Common myeloid progenitor, CD34-positive (primary cell): Measurements from ENCODE around the gene GPN1.

Experiments used
- CTCF ChIA-PET: fragments of 350-600 bp; sonication (Branson Sonifier 250); formaldehyde crosslinking; loops from one replicate; lab custom pipeline; 2021; ENCODE audit warnings: antibody characterized with exemption; lab: Charles Lee
- POLR2A ChIA-PET: fragments of 350-600 bp; sonication (Branson Sonifier 250); formaldehyde crosslinking; loops from one replicate; lab custom pipeline; 2021; ENCODE audit warnings: antibody characterized with exemption; lab: Charles Lee
- DNase-seq, 3 donors: peaks; one replicate each; pipeline versions ENCODE4 v3.0.0 to v3.0.0-alpha.2; 2013
- H3K27ac ChIP-seq, 2 experiments: 1 replicate in 1 of 2; 2 replicates in 1 of 2; pipeline ENCODE4 v1.7.0; 2013; ENCODE audit warnings: inconsistent platforms in 2 of 2, low read length in 2 of 2, mild to moderate bottlenecking in 2 of 2, low read depth in 1 of 2, moderate library complexity in 1 of 2; ENCODE audit not compliant: severe bottlenecking in 2 of 2, insufficient read depth in 1 of 2, poor library complexity in 1 of 2
- H3K27me3 ChIP-seq, 5 experiments: replicated peaks in 2 of 5; 1 replicate in 3 of 5; 2 replicates in 2 of 5; pipeline versions ENCODE4 v1.6.1 to v1.7.0; 2013; ENCODE audit warnings: low read length in 4 of 5, mild to moderate bottlenecking in 2 of 5, moderate library complexity in 2 of 5, inconsistent platforms in 1 of 5; ENCODE audit not compliant: insufficient read depth in 5 of 5, control insufficient read depth in 4 of 5
- H3K36me3 ChIP-seq, 4 experiments: 1 replicate in 2 of 4; 2 replicates in 2 of 4; pipeline versions ENCODE4 v1.6.1 to v1.7.0; 2013; ENCODE audit warnings: low read length in 3 of 4, control low read depth in 1 of 4, mild to moderate bottlenecking in 1 of 4; ENCODE audit not compliant: control insufficient read depth in 4 of 4, insufficient read depth in 4 of 4
- H3K4me1 ChIP-seq, 4 experiments: 1 replicate in 3 of 4; 2 replicates in 1 of 4; pipeline versions ENCODE4 v1.6.1 to v1.7.1; 2013; ENCODE audit warnings: low read length in 3 of 4, mild to moderate bottlenecking in 3 of 4, control low read depth in 1 of 4, inconsistent platforms in 1 of 4, moderate library complexity in 1 of 4; ENCODE audit not compliant: control insufficient read depth in 4 of 4, insufficient read depth in 4 of 4; ENCODE audit errors: control extremely low read depth in 1 of 4
- H3K4me3 ChIP-seq, 7 experiments: 1 replicate in 4 of 7; 2 replicates in 3 of 7; pipeline versions ENCODE4 v1.5.1 to v1.7.0; 2013; ENCODE audit warnings: mild to moderate bottlenecking in 7 of 7, low read length in 6 of 7, moderate library complexity in 6 of 7, inconsistent platforms in 2 of 7, low read depth in 2 of 7, control low read depth in 1 of 7; ENCODE audit not compliant: insufficient read depth in 4 of 7, control insufficient read depth in 1 of 7; ENCODE audit errors: extremely low read depth in 1 of 7
- H3K9me3 ChIP-seq, 5 experiments: 1 replicate in 4 of 5; 2 replicates in 1 of 5; pipeline versions ENCODE4 v1.6.1 to v1.7.1; 2013; ENCODE audit warnings: low read length in 4 of 5, mild to moderate bottlenecking in 2 of 5, inconsistent platforms in 1 of 5, low read depth in 1 of 5, moderate library complexity in 1 of 5; ENCODE audit not compliant: control insufficient read depth in 4 of 5, insufficient read depth in 2 of 5; ENCODE audit errors: control extremely low read depth in 1 of 5
- WGBS: methylation state at CpG from one replicate; pipeline ENCODE4 v1.1.5; 2013; ENCODE audit not compliant: insufficient coverage; 5-methylcytosine and 5-hydroxymethylcytosine counted together

GPN1 gene

DNA sequence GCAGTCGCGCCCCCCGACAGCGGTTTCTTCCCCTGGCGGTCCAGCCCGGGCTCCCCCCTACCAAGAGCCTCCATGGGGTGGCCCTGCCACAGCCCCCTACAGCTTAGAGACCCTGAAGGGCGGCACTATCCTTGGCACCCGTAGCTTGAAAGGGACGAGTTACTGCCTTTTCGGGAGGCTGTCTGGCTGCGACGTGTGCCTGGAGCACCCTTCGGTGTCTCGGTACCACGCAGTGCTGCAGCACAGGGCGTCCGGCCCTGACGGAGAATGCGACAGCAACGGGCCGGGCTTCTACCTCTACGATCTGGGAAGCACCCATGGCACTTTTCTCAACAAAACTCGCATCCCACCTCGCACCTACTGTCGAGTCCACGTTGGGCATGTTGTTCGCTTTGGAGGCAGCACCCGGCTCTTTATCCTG, 35.3 kb downstream of the GPN1 start:
- H3K27ac ChIP-seq, result peak overlapping the region; percentile 94 to 96
- H3K4me3 ChIP-seq, result peak overlapping the region; percentile 82 to 99 (median 92)
- peaks cover 14 to 41% (median 35%) of the 10 kb centered on the region in 4 experiments for H3K36me3 ChIP-seq
- 6% methylated on average over 26 of the region's 28 CpGs for WGBS
- peaks cover 12 to 35% (median 25%) of the 10 kb centered on the region in 4 experiments for H3K4me1 ChIP-seq
- H3K27me3 ChIP-seq, result no peaks in the 10 kb centered on the region
- no peaks in the 10 kb centered on the region for H3K9me3 ChIP-seq
- ChIA-PET POLR2A (no interaction called here), CTCF (interaction anchor here (0.8 to 7.3 kb wide), 5 partner anchors 9 to 932 kb away, joined by 3 to 57 read pairs (median 5); no protein-coding TSS in a partner anchor)
- DNase-seq, result no peak

DNA sequence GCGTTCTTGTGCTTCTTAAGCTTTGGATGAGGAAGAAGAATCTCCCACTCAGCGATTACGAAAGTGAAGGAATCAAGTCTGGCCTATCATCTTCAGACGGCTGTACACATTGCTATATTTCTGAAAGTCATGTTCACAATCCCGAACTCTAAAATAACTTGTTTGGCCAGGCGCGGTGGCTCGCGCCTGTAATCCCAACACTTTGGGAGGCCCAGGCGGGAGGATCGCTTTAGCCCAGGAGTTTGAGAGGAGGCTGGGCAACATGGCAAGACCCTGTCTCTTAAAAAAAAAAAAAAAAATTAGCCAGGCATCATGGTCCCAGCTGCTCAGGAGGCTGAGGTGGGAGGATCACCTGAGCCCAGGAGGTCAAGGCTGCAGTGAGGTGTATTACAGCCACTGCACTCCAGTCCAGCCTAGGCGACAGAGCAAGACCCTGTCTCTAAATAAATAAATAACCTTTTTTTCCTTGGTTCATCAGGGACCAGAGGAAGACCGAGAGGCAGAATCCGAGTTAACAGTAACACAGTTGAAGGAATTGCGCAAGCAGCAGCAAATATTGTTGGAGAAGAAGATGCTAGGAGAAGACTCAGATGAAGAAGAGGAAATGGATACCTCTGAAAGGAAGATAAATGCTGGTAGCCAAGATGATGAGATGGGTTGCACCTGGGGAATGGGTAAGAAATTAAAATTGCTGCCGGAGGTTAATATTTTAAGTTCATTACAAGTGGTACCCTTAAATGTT, 35.9 kb downstream of the GPN1 start:
- CTCF ChIA-PET, result interaction anchor here (1.3 to 7.3 kb wide), 3 partner anchors 9 to 18 kb away, joined by 3 to 57 read pairs (median 6); no protein-coding TSS in a partner anchor
- Histone ChIP-seq H3K36me3 (peaks cover 15 to 40% (median 36%) of the 10 kb centered on the region in 4 experiments), H3K27me3 (no peaks in the 10 kb centered on the region), H3K27ac (peak overlapping the region in 1 of 2 experiments; percentile 96), H3K4me3 (peak overlapping the region; percentile 82 to 99 (median 92)), H3K9me3 (no peaks in the 10 kb centered on the region), H3K4me1 (peaks cover 12 to 35% (median 25%) of the 10 kb centered on the region in 4 experiments)
- no peak for DNase-seq
- WGBS, result 94% methylated on average over 14 of the region's 16 CpGs
- POLR2A ChIA-PET, result no interaction called here

DNA sequence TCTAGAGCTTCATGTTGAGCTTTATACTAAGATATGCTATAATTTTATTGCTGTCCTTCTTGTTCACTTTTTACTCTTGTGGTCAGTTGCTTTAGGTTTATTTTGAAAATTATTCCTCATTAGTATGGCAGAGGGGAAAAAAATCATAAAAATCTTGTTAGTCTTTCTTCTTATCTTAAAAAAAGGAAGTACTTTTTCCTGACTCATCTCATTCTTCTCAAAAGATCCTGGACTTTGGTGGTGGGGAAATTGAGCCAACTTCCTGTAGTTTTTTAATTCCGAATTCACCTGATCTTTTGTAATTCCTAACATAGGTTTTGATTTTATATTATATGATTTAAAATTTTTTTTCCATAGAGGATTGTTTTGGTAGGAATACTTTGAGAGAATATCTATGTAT, 38.6 kb downstream of the GPN1 start:
- Histone ChIP-seq H3K36me3 (peaks cover 13 to 36% (median 20%) of the 10 kb centered on the region in 4 experiments), H3K27me3 (no peaks in the 10 kb centered on the region), H3K4me3 (no peak overlapping the region), H3K9me3 (no peaks in the 10 kb centered on the region), H3K4me1 (peaks cover 9 to 32% (median 22%) of the 10 kb centered on the region in 4 experiments), H3K27ac (peak overlapping the region in 1 of 2 experiments; percentile 14)
- no CpG with 5 or more reads among the region's 1 CpG for WGBS
- CTCF ChIA-PET, result interaction anchor here (1.0 to 7.3 kb wide), 2 partner anchors 15 to 24 kb away, joined by 3 to 57 read pairs; no protein-coding TSS in a partner anchor
- POLR2A ChIA-PET, result no interaction called here
- DNase-seq, result peak in 2 of 3 donors; percentile 5 to 7

DNA sequence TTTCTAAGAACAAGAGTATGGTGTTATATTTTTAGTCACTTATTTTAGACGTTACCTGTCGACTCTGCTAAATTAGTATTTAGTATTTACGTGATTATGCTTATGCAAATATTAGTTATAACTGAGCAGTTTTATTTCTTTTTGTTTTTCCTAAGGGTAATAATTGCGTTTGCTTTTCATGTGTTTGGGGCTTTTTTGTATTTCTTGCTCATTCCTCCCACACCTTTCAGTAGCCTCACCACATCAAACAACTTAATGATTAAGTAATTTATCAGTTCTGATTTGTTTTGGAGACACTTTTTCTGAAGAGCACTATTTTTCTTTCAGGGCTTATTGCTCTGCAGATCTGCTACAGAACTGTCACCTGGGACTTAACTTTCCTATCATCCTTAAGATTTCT, 42.4 kb downstream of the GPN1 start:
- Histone ChIP-seq H3K4me3 (no peak overlapping the region), H3K27me3 (no peaks in the 10 kb centered on the region), H3K27ac (no peak overlapping the region), H3K36me3 (peaks cover 27 to 59% (median 35%) of the 10 kb centered on the region in 4 experiments), H3K4me1 (peaks cover 0 to 10% (median 4%) of the 10 kb centered on the region in 4 experiments), H3K9me3 (no peaks in the 10 kb centered on the region)
- ChIA-PET POLR2A (no interaction called here), CTCF (interaction anchor here (1.0 kb wide), 2 partner anchors 12 to 23 kb away, joined by 3 read pairs; no protein-coding TSS in a partner anchor)
- no CpG with 5 or more reads among the region's 4 CpGs for WGBS
- DNase-seq, result no peak

DNA sequence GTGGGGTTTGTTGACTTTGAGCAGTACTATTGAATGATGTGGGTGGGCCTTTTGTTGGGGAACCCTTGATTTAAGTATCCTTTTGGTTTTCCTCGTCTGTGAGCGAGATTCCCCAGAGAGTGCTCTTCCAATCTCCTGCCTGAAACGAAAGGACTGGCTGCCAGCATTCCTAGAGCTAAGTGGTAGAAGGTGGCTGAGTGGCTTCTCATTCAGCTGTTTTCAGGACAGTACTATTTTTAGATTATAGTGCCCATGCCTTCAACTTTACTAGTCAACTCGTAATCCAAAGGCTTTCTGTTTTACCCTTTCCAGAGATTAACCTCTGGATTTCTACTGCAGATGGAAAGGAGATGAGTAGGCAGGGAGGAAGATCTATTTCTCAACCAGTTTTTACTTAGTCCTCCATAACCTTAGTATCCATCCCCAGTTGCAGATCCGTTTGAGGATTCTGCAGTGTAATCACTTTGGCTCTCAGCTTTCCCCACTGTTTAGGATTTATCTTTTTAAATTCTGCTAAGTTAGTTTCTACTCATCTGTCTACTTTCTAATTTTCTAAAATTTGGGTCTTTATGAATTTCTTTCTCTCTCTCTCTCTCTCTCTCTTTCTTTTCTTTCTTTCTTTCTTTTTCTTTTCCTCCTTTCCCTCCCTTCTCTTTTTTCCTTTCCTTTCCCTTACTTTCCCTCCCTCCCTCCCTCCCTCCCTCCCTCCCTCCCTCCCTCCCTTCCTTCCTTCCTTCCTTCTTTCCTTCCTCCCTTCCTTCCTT, 44.1 kb downstream of the GPN1 start:
- Histone ChIP-seq H3K4me3 (no peak overlapping the region), H3K9me3 (no peaks in the 10 kb centered on the region), H3K27ac (no peak overlapping the region), H3K27me3 (no peaks in the 10 kb centered on the region), H3K36me3 (peaks cover 27 to 67% (median 43%) of the 10 kb centered on the region in 4 experiments), H3K4me1 (no peaks in the 10 kb centered on the region)
- DNase-seq, result no peak
- ChIA-PET POLR2A (no interaction called here), CTCF (interaction anchor here (1.1 to 3.5 kb wide), 3 partner anchors 9 to 11 kb away, joined by 4 to 20 read pairs (median 6); partner anchors contain the start of gene SLC4A1AP)
- 92% methylated on average over 3 of the region's 5 CpGs for WGBS

DNA sequence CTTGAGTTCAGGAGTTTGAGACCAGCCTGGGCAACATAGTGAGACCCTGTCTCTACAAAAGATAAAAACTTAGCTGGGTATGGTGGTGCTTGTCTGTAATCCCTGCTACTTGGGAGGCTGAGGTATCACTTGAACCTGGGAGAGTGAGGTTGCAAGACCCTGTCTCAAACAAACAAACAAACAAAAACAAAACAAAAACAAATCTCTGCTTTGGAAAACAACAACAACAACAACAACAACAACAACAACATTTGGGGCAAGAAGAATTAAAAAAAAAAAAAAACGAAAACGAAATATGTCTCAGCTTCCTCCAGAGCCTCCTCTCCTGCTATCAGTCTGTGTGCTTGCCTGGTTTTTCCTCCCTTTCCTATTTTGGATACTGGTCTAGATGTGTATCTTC, 51.7 kb downstream of the GPN1 start:
- DNase-seq, result no peak
- Histone ChIP-seq H3K4me3 (no peak overlapping the region), H3K27ac (no peak overlapping the region), H3K9me3 (no peaks in the 10 kb centered on the region), H3K36me3 (peaks cover 13 to 52% (median 31%) of the 10 kb centered on the region in 4 experiments), H3K27me3 (no peaks in the 10 kb centered on the region), H3K4me1 (peaks cover 0 to 5% (median 2%) of the 10 kb centered on the region in 4 experiments)
- WGBS, result no CpG with 5 or more reads among the region's 2 CpGs
- ChIA-PET CTCF (interaction anchor here (0.8 to 4.9 kb wide), 7 partner anchors 10 to 52 kb away, joined by 3 to 57 read pairs (median 6); partner anchors contain the start of genes CCDC121, GPN1, SLC4A1AP and SUPT7L), POLR2A (interaction anchor here (0.7 kb wide), 1 partner anchor 52 kb away, joined by 4 read pairs; the partner anchor contains the start of gene CCDC121)
